Activated CD8-positive, alpha-beta T cell treated with anti-CD3 and anti-CD28 coated beads for 36 hours (primary cell): ENCODE measurements around the gene NUP153. TPM values are rescaled to one million over a fixed set of nuclear protein-coding genes. Genes with fewer than 3 reads are reported as not detected.
"Not testable (repeated sequence)": the region's sequence is repeated elsewhere in the genome, so short reads cannot be mapped to it uniquely, and the experiment has no call there.

ENCODE experiments used
- ATAC-seq: fragments of 200-7000 bp; cut with Tn5 transposase; one replicate; pipeline ENCODE4 v1.10.0; 2021; ENCODE audit warnings: mild to moderate bottlenecking, moderate library complexity
- CTCF ChIA-PET: fragments of 350-600 bp; sonication (Branson Sonifier 250); formaldehyde crosslinking; loops from one replicate; lab custom pipeline; 2021; ENCODE audit warnings: antibody characterized with exemption; lab: Charles Lee
- POLR2A ChIA-PET: fragments of 350-600 bp; sonication (Branson Sonifier 250); formaldehyde crosslinking; loops from one replicate; lab custom pipeline; 2021; ENCODE audit warnings: antibody characterized with exemption; lab: Charles Lee
- DNase-seq: peaks from one replicate; pipeline ENCODE4 v3.0.0-alpha.2; 2020
- H3K27ac Mint-ChIP-seq: one replicate; pipeline ENCODE4 v1.8.0; 2021; ENCODE audit warnings: mild to moderate bottlenecking, mixed read lengths
- H3K27me3 Mint-ChIP-seq: one replicate; pipeline ENCODE4 v1.8.0; 2021; ENCODE audit warnings: mixed read lengths
- H3K36me3 Mint-ChIP-seq: one replicate; pipeline ENCODE4 v1.8.0; 2021; ENCODE audit warnings: low read depth, mixed read lengths
- H3K4me1 Mint-ChIP-seq: one replicate; pipeline ENCODE4 v1.8.0; 2021; ENCODE audit warnings: low read depth, mixed read lengths
- H3K4me3 Mint-ChIP-seq: one replicate; pipeline ENCODE4 v1.8.0; 2021; ENCODE audit warnings: mild to moderate bottlenecking, moderate library complexity, mixed read lengths
- H3K9me3 Mint-ChIP-seq: one replicate; pipeline ENCODE4 v1.8.0; 2021; ENCODE audit warnings: mixed read lengths
- CTCF ChIP-seq: fragments of 200-600 bp; IDR thresholded peaks from one replicate; pipeline ENCODE4 v1.8.0; 2022; ENCODE audit warnings: antibody characterized with exemption, mild to moderate bottlenecking
- intact Hi-C: fragments of 100-400 bp; cut with micrococcal nuclease; formaldehyde crosslinking; loops from one replicate; pipeline ENCODE4 v1.10.0; 2022
- total RNA-seq, 2 experiments: library from RNA; stranded (reverse); gene quantifications; one replicate each; pipeline ENCODE4 v1.2.3, GENCODE V29; 2021

NUP153 gene
- total RNA-seq, 2 experiments from 2014 or later = 76.4 to 78.2 TPM

DNA sequence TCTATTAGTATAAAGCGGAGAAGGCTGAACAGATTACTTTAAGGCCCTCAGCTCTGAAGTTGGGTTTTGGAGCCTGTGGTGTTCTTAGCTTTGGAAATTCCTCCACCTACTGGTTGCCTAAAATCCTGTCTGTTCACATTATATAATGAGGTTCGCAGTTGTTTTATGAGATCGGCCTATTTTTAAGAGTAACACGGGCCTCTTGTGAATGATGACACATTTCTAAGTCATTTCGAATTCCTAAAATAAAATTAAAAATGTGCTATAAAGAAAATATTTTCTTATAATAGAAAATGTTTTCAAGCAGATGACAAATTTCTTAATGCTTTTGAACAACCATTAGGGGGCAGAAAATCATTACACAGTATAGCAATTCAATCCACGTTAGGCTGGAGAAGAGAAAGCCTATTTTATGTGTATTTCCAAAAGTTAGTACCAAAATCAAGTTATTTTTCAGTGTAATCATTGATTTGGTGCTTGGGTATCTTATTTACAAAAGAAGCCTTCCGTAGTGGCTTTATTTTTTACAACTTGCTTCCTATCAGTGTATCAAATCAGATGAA lies 122.4 kb downstream of the NUP153 start:
- ChIA-PET POLR2A (interaction anchor here (1.7 kb wide), 1 partner anchor 16 kb away, joined by 4 read pairs; no protein-coding TSS in a partner anchor), CTCF (interaction anchor here (0.6 to 2.6 kb wide), 22 partner anchors 8 to 434 kb away, joined by 3 to 19 read pairs (median 4); partner anchors contain the start of gene FAM8A1)
- TF ChIP-seq CTCF = peak; percentile 83
- Mint-ChIP-seq H3K9me3 (no peaks in the 10 kb centered on the region), H3K27ac (no peak overlapping the region), H3K27me3 (peaks cover 7% of the 10 kb centered on the region), H3K4me1 (peaks cover 11% of the 10 kb centered on the region), H3K4me3 (no peak overlapping the region), H3K36me3 (no peaks in the 10 kb centered on the region)
- peak; percentile 55 for ATAC-seq
- intact Hi-C loops = loop anchor here (1.0 to 5.0 kb wide), 2 partner anchors 233 to 428 kb away; no protein-coding TSS in a partner anchor
- no peak for DNase-seq

- ATAC-seq (peak; percentile 28), DNase-seq (peak; percentile 33)
- Mint-ChIP-seq H3K9me3 (no peaks in the 10 kb centered on the region), H3K4me3 (no peak overlapping the region), H3K27ac (no peak overlapping the region), H3K36me3 (no peaks in the 10 kb centered on the region), H3K27me3 (peaks cover 7% of the 10 kb centered on the region), H3K4me1 (peaks cover 8% of the 10 kb centered on the region)
- ChIA-PET CTCF (interaction anchor here (0.6 to 2.6 kb wide), 21 partner anchors 8 to 434 kb away, joined by 3 to 19 read pairs (median 4); no protein-coding TSS in a partner anchor), POLR2A (interaction anchor here (1.7 kb wide), 1 partner anchor 17 kb away, joined by 4 read pairs; no protein-coding TSS in a partner anchor)
- intact Hi-C loops = loop anchor here (1.0 to 5.0 kb wide), 2 partner anchors 233 to 428 kb away; no protein-coding TSS in a partner anchor
- TF ChIP-seq CTCF = no peak
These were observed 122.9 kb downstream of the NUP153 start for GRCh38 chr6:17583811-17584210.

GRCh38 chr6:17581282-17581681 lies 125.4 kb downstream of the NUP153 start:
- not testable (repeated sequence) for ATAC-seq, H3K27me3 Mint-ChIP-seq, H3K27ac Mint-ChIP-seq, H3K4me1 Mint-ChIP-seq, H3K36me3 Mint-ChIP-seq
- peak; percentile 34 for DNase-seq
- peak overlapping the region; percentile 13 for H3K4me3 Mint-ChIP-seq
- ChIA-PET CTCF (interaction anchor here (0.9 to 1.3 kb wide), 2 partner anchors 222 to 224 kb away, joined by 3 read pairs; no protein-coding TSS in a partner anchor), POLR2A (interaction anchor here (0.6 kb wide), 1 partner anchor 224 kb away, joined by 3 read pairs; no protein-coding TSS in a partner anchor)
- intact Hi-C loops = loop anchor here (5.0 kb wide), 1 partner anchor 236 kb away; no protein-coding TSS in a partner anchor
- peaks cover 11% of the 10 kb centered on the region for H3K9me3 Mint-ChIP-seq

GRCh38 chr6:17580518-17581048 lies 126.1 kb downstream of the NUP153 start:
- ChIA-PET CTCF (interaction anchor here (0.9 to 1.3 kb wide), 4 partner anchors 22 to 224 kb away, joined by 3 read pairs; no protein-coding TSS in a partner anchor), POLR2A (interaction anchor here (0.6 kb wide), 1 partner anchor 224 kb away, joined by 3 read pairs; no protein-coding TSS in a partner anchor)
- Mint-ChIP-seq H3K9me3 (peaks cover 11% of the 10 kb centered on the region), H3K27ac (no peak overlapping the region), H3K4me3 (peak overlapping the region; percentile 53), H3K27me3 (peaks cover 9% of the 10 kb centered on the region), H3K36me3 (peaks cover 1% of the 10 kb centered on the region), H3K4me1 (peaks cover 5% of the 10 kb centered on the region)
- peak; percentile 74 for ATAC-seq
- DNase-seq = peak; percentile 31
- TF ChIP-seq CTCF = no peak
- intact Hi-C loops = loop anchor here (5.0 kb wide), 1 partner anchor 237 kb away; no protein-coding TSS in a partner anchor

GRCh38 chr6:17577059-17577458 lies 129.7 kb downstream of the NUP153 start:
- Mint-ChIP-seq H3K27ac (no peak overlapping the region), H3K4me3 (no peak overlapping the region), H3K4me1 (no peaks in the 10 kb centered on the region), H3K36me3 (peaks cover 1% of the 10 kb centered on the region), H3K27me3 (peaks cover 9% of the 10 kb centered on the region), H3K9me3 (peaks cover 11% of the 10 kb centered on the region)
- ChIA-PET CTCF (interaction anchor here (2.4 kb wide), 1 partner anchor 227 kb away, joined by 5 read pairs; no protein-coding TSS in a partner anchor), POLR2A (no interaction called here)
- intact Hi-C loops = no loop called here
- DNase-seq (no peak), ATAC-seq (no peak)
- no peak for TF ChIP-seq CTCF
